ENCODE measurements around the gene RGP1. TPM values are rescaled to one million over a fixed set of nuclear protein-coding genes. Genes with fewer than 3 reads are reported as not detected.

The RGP1 gene, protein sequence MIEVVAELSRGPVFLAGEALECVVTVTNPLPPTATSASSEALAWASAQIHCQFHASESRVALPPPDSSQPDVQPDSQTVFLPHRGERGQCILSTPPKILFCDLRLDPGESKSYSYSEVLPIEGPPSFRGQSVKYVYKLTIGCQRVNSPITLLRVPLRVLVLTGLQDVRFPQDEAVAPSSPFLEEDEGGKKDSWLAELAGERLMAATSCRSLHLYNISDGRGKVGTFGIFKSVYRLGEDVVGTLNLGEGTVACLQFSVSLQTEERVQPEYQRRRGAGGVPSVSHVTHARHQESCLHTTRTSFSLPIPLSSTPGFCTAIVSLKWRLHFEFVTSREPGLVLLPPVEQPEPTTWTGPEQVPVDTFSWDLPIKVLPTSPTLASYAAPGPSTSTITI
- total RNA-seq: 10 to 100 TPM; 17.1 to 41.2 (median 23.3) TPM
- polyA plus RNA-seq: 10 to 100 TPM in 2 of 3 donors, 1 to 10 TPM in 1; 6.4 to 24.7 (median 13.5) TPM
- long read RNA-seq, donor 1, full-length matches to known transcripts: 2 of 9 reads
- long read RNA-seq, donor 1, partial matches to known transcripts: 7 of 9 reads
- long read RNA-seq, donor 1, other reads (novel, unspliced or antisense): 0 of 9 reads
- long read RNA-seq, donor 2, full-length matches to known transcripts: 2 of 10 reads
- long read RNA-seq, donor 2, partial matches to known transcripts: 8 of 10 reads
- long read RNA-seq, donor 2, other reads (novel, unspliced or antisense): 0 of 10 reads
- long read RNA-seq, donor 3: 0 reads
- long read RNA-seq, donor 4, partial matches to known transcripts: 0 of 1 reads
- long read RNA-seq, donor 4, other reads (novel, unspliced or antisense): 1 of 1 reads
- long read RNA-seq, donor 5, full-length matches to known transcripts: 14 of 20 reads
- long read RNA-seq, donor 5, partial matches to known transcripts: 0 of 20 reads
- long read RNA-seq, donor 5, other reads (novel, unspliced or antisense): 6 of 20 reads
- long read RNA-seq, donor 6, partial matches to known transcripts: 0 of 1 reads
- long read RNA-seq, donor 6, other reads (novel, unspliced or antisense): 1 of 1 reads
- long read RNA-seq, donor 7: 0 reads
- long read RNA-seq, donor 8, full-length matches to known transcripts: 7 of 12 reads
- long read RNA-seq, donor 8, partial matches to known transcripts: 5 of 12 reads
- long read RNA-seq, donor 8, other reads (novel, unspliced or antisense): 0 of 12 reads
- long read RNA-seq, donor 9, full-length matches to known transcripts: 4 of 4 reads
- long read RNA-seq, donor 9, partial matches to known transcripts: 0 of 4 reads
- long read RNA-seq, donor 9, other reads (novel, unspliced or antisense): 0 of 4 reads
- long read RNA-seq, donor 10, full-length matches to known transcripts: 3 of 8 reads
- long read RNA-seq, donor 10, partial matches to known transcripts: 5 of 8 reads
- long read RNA-seq, donor 10, other reads (novel, unspliced or antisense): 0 of 8 reads

DNA sequence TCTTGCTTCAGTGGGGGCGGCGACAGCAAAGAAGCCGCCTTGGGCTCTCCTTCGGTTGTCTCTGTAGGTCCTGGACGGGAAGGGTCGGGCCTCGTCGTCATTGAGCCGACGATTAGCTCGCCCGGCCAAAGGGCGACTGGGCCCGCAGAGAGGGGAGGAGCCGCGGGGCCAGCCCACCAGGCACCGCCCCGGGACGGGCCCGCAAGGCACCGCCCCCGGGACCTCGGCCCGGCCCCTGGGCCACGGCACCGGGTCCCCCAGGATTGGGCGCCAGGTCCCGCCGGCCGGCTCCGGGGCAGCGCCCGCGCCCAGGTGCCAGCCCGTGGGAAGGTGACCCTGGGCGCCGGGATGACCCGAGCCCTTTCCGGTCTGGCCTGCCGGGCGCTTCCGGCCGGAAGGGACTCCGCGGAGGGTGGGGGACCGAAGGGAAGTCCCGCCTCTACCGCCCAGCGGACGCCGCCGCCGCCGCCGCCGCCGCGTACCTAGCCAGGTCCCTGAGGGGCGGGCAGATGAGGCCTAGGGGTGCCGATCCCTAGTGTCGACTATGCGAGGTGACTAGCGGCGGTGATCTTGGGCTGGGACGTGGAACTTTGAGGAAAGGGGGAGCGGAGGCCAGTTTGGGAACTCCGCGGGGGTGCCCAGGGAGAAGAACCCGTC lies at the start of gene RGP1, which contains the start of gene GBA2:
TSS of gene RGP1 (plus strand) at position 430 of the 657 bp plus-strand sequence. CDS start 469 bp downstream, outside the sequence.
TSS of gene GBA2 (minus strand) at position 371 of the 657 bp plus-strand sequence. CDS start 524 bp downstream, outside the sequence.
- intact Hi-C loops (cut with DNase I): no loop called here
- H3K36me3 ChIP-seq (replicated peaks in 1 of 2): peaks cover 0 to 41% of the 10 kb centered on the region in 2 donors
- H3K9me3 ChIP-seq (replicated peaks in 1 of 3): no peaks in the 10 kb centered on the region
- H3K4me3 ChIP-seq: peak within 1 kb of the TSS; percentile 17 to 92 (median 80)
- WGBS, 4 donors: 0 to 1% (median 0%) methylated on average over 12 to 69 of the region's 69 CpGs
- TF ChIP-seq, protein P1, sequence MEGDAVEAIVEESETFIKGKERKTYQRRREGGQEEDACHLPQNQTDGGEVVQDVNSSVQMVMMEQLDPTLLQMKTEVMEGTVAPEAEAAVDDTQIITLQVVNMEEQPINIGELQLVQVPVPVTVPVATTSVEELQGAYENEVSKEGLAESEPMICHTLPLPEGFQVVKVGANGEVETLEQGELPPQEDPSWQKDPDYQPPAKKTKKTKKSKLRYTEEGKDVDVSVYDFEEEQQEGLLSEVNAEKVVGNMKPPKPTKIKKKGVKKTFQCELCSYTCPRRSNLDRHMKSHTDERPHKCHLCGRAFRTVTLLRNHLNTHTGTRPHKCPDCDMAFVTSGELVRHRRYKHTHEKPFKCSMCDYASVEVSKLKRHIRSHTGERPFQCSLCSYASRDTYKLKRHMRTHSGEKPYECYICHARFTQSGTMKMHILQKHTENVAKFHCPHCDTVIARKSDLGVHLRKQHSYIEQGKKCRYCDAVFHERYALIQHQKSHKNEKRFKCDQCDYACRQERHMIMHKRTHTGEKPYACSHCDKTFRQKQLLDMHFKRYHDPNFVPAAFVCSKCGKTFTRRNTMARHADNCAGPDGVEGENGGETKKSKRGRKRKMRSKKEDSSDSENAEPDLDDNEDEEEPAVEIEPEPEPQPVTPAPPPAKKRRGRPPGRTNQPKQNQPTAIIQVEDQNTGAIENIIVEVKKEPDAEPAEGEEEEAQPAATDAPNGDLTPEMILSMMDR (IDR thresholded peaks at IDR 0.05): no peak
- peak in 1 of 2 donors; percentile 60 for TF ChIP-seq POLR2A (IDR thresholded peaks at IDR 0.05)
- peaks cover 34 to 48% of the 10 kb centered on the region in 2 donors for H3K4me1 ChIP-seq (replicated peaks in 1 of 2)
- DNase-seq: peak; percentile 79 to 86 (median 83)
- no peaks in the 10 kb centered on the region for H3K27me3 ChIP-seq
- H3K27ac ChIP-seq: peak within 1 kb of the TSS; percentile 51 to 95 (median 77)

DNA sequence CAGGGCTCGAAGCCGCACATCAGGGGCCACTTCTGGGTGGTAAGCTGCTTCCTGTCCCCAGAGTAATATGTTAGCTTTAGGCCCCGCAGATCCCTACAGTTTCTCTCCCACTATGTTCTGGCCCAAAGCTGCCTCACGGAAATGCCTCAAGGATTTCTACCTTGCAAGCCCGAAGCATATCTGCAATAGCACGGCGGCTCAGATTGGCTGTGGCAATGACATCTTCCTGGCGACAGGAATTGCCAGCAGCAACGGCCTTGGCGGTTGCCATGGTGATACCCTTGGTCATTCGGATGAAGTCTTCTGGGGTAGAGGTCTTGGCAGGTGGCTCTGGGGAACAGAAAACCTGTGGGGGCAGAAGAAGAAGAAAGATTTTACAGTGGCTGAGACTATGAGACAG lies 49.1 kb upstream of the RGP1 start:
- intact Hi-C loops (cut with DNase I): no loop called here
- Histone ChIP-seq H3K27me3 (no peaks in the 10 kb centered on the region), H3K27ac (peak overlapping the region in 4 of 5 donors; percentile 30 to 80 (median 62)), H3K4me1 (replicated peaks in 1 of 2) (peaks cover 19 to 39% of the 10 kb centered on the region in 2 donors), H3K9me3 (replicated peaks in 1 of 3) (no peaks in the 10 kb centered on the region), H3K36me3 (replicated peaks in 1 of 2) (peaks cover 0 to 92% of the 10 kb centered on the region in 2 donors), H3K4me3 (no peak overlapping the region)
- 37 to 54% (median 44%) methylated on average over 9 to 11 of the region's 11 CpGs for WGBS, 4 donors
- DNase-seq: peak; percentile 77 to 93 (median 87)
- TF ChIP-seq, protein P1 (IDR thresholded peaks at IDR 0.05): no peak
- peak in 1 of 2 donors; percentile 23 for TF ChIP-seq POLR2A (IDR thresholded peaks at IDR 0.05)

DNA sequence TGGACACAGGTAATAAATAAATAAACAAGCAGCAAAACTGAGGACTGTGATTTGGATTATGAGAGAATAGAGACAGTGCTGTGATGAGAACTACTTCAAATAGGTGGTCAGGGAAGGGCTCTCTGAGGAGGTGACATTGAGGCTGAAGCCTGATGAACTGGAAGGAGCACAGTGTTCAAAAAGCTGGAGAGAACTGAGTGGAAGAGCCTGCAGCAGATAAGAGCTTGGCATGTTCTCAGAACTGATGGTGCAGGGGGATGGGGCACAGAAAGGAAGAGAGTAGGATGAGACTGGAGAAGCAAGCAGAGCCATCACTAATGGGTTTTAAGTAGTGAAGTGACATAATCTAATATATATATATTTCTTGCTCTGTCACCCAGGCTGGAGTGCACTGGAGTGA lies 48.1 kb upstream of the RGP1 start:
- no peak overlapping the region for H3K4me3 ChIP-seq
- peak overlapping the region in 2 of 5 donors; percentile 76 to 80 for H3K27ac ChIP-seq
- no peaks in the 10 kb centered on the region for H3K27me3 ChIP-seq
- H3K36me3 ChIP-seq (replicated peaks in 1 of 2): peaks cover 0 to 100% of the 10 kb centered on the region in 2 donors
- TF ChIP-seq, protein P1 (IDR thresholded peaks at IDR 0.05): no peak
- TF ChIP-seq POLR2A (IDR thresholded peaks at IDR 0.05): no peak
- peak in 2 of 7 donors; percentile 37 to 49 for DNase-seq
- H3K9me3 ChIP-seq (replicated peaks in 1 of 3): no peaks in the 10 kb centered on the region
- H3K4me1 ChIP-seq (replicated peaks in 1 of 2): peaks cover 19 to 30% of the 10 kb centered on the region in 2 donors
- intact Hi-C loops (cut with DNase I): no loop called here

Measured in adrenal gland (tissue), 19 donors.